DMS 273 (cell line): ENCODE measurements around the gene ANKZF1.
"Not testable (repeated sequence)": the region's sequence is repeated elsewhere in the genome, so short reads cannot be mapped to it uniquely, and the experiment has no call there.

Source experiments
- DNase-seq: peaks from one replicate; lab custom pipeline; 2025; ENCODE audit not compliant: unreplicated experiment; lab: John Stamatoyannopoulos, UW

Gene ANKZF1

GRCh38 chr2:219252900-219253752, 23.5 kb downstream of the ANKZF1 start, which contains the start of gene TUBA4B:
Gene TUBA4B (plus strand): TSS chr2:219253243. CDS start chr2:219253408, 165 bp downstream.
- peak; percentile 89 for DNase-seq

GRCh38 chr2:219253753-219254589, 24.4 kb downstream of the ANKZF1 start, which contains the start of gene TUBA4A:
Gene TUBA4A (minus strand): TSS chr2:219253918. CDS start chr2:219253858, 60 bp downstream.
- peak; percentile 95 for DNase-seq

- DNase-seq: no peak
Observed at GRCh38 chr2:219254590-219255201, 25.1 kb downstream of the ANKZF1 start.

GRCh38 chr2:219258942-219259341, 29.3 kb downstream of the ANKZF1 start:
- not testable (repeated sequence) for DNase-seq

- no peak for DNase-seq
Observed at GRCh38 chr2:219261024-219261855, 31.6 kb downstream of the ANKZF1 start.

GRCh38 chr2:219266232-219266631, 36.6 kb downstream of the ANKZF1 start:
- DNase-seq: no peak

GRCh38 chr2:219266886-219267285, 37.3 kb downstream of the ANKZF1 start:
- DNase-seq: peak; percentile 50

- DNase-seq: no peak
Observed at GRCh38 chr2:219268294-219268693, 38.7 kb downstream of the ANKZF1 start.

- DNase-seq: peak; percentile 29
Observed at GRCh38 chr2:219269362-219270054, 39.9 kb downstream of the ANKZF1 start.

GRCh38 chr2:219270055-219270372, 40.4 kb downstream of the ANKZF1 start:
- DNase-seq: no peak

- no peak for DNase-seq
Observed at GRCh38 chr2:219271021-219271420, 41.4 kb downstream of the ANKZF1 start.

- no peak for DNase-seq
Observed at GRCh38 chr2:219272356-219272755, 42.8 kb downstream of the ANKZF1 start.

GRCh38 chr2:219272995-219273394, 43.4 kb downstream of the ANKZF1 start:
- DNase-seq: no peak

GRCh38 chr2:219273937-219274336, 44.3 kb downstream of the ANKZF1 start:
- no peak for DNase-seq

GRCh38 chr2:219274361-219274921, 44.8 kb downstream of the ANKZF1 start:
- peak; percentile 60 for DNase-seq

GRCh38 chr2:219277703-219278654, 48.4 kb downstream of the ANKZF1 start:
- peak; percentile 88 for DNase-seq

- DNase-seq: no peak
Observed at GRCh38 chr2:219278655-219279150, 49.1 kb downstream of the ANKZF1 start.
